ENCODE measurements around the gene MRPL36.
A peak's percentile ranks its signal among the peaks of the same experiment; 100 is the strongest.
"Not testable (repeated sequence)": the region's sequence is repeated elsewhere in the genome, so short reads cannot be mapped to it uniquely, and the experiment has no call there.

The MRPL36 gene

DNA sequence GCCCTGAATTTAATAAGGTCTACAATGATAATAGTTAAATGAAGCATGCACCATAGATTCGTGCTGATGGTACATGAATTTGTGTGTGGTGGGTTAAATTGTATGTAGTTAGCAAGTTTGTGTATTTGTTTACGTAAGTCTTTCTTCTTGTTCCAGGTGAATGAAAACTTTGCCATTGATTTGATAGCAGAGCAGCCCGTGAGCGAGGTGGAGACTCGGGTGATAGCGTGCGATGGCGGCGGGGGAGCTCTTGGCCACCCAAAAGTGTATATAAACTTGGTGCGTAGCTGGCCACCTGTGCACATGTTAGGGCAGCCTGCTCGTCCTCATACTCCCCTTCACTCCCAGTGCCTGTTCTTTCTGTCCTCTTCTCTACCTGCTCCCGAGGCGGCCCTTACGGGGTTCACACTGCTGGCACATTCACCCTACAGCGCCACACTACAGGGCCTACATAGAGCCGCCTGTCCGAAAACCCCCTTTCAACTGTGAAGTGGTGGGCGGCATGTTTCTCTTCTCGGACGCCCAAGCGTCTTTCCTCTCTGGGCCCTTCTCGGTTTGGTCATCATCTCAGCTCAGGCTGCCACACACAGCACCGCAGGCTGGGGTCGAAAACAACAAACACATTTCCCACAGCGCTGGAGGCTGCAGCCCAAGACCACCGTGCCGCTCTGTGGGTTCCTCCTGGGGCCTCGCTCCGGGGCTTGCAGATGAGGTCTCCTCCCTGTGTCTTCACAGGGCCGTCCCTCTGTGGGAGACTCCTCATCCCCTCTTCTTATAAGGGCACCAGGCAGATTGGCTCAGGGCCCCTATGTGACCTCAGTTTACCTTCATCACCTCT lies 14.8 kb upstream of the MRPL36 start:
- DNase-seq, result no peak

- DNase-seq, result no peak
These were observed 11.0 kb upstream of the MRPL36 start for GRCh38 chr5:1810581-1811101.

DNA sequence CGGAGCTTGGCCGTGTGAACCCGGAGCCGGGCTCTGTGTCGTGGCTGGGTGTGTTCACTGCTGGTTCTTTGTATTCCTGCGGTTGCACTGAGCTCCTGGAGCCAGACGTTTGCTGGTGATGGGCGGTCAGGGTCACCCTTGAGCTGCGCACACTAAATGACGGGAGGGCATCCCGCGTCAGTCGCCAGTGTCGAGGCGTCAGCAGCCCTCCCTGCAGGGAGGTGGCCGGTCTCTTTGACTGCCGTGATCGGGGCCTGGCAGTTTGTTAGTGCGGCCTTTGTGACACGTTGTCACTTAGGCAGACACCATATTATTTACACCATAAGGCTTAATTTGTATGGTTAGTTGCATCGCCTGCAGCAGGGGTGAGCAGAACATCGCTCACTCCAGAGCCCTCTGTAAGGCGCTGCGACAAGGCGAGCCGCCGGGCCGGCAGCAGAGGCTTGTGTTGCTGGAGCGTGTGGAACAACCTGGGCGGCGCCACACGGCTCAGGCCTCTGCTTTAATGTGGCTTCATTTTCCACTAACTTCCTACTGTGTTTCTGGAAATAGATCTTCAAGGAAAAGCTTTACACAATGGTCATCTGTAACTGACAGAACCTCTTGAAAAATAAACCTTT lies 9.9 kb upstream of the MRPL36 start:
- no peak for DNase-seq

DNA sequence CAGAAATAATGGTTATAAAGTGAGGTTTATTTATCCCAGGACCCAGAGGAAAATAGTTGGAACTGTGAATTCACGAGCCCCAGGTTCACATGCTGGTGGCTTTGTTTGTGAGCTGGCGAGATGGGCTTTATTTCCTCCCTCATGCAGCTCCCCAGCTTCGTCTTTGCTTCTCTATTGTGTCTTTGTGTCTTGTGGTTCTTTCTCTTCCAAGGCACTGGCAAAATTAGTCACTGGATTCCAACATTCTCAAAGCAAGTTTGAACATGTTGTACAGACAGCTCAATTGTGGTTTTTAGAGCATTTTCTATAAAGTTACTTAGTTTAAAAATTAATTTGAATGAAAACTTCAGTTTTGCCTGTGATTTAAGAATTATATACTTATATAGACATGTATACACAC lies 8.8 kb upstream of the MRPL36 start:
- no peak for DNase-seq

GRCh38 chr5:1807451-1808185 lies 8.0 kb upstream of the MRPL36 start:
- no peak for DNase-seq

GRCh38 chr5:1806974-1807373 lies 7.3 kb upstream of the MRPL36 start:
- no peak for DNase-seq

DNA sequence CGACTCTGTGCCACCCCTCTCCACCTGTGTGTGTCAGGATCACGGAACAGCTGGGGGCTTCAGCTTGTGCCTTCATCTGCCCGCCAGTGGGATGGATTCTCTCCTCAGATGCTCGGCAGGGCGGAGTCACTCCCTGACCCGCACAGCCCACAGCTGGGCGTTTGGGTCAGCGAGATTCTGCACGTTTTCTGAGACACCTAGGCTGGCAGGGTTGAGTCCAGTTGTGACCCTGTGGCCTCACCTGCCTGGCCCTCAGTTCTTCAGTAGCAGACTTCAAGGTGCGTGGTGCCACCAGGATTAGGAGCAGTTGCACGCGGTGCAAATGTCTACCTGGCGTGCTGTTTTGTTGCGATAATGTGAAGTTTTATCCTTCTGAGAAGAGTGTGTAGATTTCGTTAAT lies 6.6 kb upstream of the MRPL36 start:
- no peak for DNase-seq

DNA sequence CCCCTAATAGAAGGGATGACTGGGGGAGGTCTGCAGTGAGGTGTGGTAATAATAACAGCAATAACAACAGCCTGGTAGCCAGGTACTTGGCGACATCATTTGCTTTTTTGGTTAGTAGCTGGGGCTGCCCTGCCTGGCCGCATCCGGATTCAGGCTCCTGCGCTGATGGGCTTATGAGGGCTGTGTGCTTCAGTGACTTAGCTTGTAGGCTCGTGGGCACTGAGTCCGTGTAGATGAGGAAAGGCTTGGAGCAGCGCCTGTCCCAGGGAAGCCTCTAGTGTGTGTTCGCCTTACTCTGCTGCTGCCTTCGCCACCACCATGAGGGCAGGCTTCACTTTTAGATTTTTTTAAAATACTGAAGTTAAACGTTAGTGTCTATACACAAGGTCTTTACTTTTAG lies 6.1 kb upstream of the MRPL36 start:
- DNase-seq, result no peak

DNA sequence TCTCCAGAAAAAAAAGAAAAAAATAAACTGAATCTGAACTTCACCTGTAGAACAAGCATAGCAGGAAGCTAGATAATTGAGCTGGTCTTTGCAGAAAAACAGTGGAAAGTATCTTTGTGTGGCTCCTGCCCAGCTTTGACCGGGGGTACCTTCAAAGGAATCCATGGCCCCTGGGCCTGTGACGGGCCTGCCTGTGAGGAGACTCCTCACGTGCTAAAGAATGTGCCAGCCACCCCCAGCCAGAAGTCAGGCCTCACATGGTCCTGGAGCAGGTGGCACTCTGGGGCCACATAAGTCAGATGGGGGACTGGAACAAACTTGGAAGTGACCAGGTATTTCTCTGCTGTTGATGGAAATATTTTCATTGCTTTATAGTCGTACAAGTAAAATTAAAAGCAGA lies 5.7 kb upstream of the MRPL36 start:
- no peak for DNase-seq

DNA sequence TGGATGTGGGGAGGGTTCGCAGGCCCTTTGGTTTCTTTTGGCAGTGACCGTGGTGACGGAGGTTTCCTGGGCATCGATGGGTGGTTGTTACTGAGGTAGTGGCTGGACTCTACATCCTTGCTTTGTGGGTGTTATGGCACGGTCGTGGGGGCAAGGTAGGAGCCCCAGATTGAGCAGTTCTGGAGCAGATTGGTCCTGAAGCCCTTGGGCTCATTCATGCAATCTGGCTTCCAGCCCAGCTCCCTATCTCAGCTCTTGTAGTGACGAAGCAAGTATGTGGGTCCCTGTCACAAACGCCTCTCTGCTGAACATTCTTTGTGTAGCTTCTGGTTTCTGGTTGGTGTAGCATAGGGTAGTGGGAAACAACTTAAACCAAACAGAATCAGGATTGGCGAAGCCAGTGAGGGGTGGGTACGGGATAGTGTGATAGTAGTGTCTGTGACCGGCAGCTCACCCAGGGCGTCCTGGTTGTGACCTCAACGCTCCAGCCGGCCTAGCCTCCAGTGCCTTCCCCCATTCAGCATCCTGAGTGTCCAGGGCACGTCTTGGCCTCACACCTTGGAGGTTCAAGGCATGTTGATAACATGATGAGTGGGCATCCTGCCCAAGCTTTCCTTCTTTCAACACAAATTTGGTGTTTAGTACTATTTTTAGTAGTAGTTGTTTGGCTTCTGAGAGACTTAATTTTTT lies 4.5 kb upstream of the MRPL36 start:
- DNase-seq, result no peak

DNA sequence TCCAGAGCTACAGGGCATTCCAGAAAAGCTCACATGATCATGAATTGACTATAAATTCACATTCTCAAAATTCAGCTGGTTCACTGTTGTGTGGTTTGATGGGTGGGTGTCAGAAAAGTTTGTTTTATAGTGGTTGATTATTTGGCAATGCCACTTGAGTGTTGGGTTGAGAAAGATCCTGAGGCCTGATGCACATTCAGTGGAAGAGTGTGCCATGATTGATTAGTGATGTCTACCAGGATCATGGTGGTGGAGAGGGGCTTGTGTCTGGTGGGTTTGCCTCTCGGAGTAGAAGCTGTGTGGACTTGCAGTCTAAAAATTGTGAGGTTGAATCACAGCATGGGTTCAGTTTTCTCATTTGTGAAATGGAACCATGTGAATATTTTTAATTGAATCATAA lies 3.6 kb upstream of the MRPL36 start:
- DNase-seq, result no peak

- DNase-seq, result no peak
These were observed 2.3 kb upstream of the MRPL36 start for GRCh38 chr5:1801967-1802295.

GRCh38 chr5:1801222-1801966 lies 1.8 kb upstream of the MRPL36 start, which contains the start of gene NDUFS6:
TSS of gene NDUFS6 (plus strand) at chr5:1801407. CDS start at chr5:1801418, 11 bp downstream.
- DNase-seq, result peak; percentile 50 to 55

DNA sequence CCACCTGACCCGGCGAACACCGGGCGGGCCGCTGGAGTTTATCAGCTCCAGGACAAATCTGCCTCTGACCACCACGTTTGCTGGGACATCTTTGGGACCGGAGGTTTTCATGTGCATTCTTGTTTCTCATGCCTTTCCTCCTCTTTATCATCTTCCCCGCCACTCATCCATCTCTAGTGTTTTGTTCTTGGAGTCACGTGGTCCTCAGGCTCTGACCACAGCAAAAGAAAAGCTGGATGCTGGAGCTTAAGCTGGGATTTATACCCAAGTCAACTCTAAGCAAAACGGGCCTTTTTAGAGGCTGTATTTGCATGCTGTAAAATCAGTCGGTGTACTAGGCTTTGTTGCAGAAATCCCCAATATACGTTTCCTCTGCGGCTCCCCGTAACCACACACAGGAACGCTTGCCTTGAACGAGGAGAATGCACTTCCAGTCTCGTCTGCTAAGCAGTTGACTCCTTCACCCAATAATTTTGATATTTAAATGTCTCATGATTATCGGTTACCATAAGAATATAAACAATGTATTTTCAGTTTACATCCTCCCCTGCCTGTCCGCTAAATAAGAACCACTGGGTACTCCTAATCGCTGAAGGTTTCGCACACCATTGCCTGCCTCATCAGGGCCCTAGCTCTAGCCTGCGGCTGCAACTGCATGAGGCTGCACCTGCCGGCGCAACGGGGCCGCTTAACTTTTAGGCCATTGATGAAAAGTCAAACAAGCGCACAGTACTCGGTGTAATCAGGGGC lies 1.0 kb upstream of the MRPL36 start:
- peak; percentile 28 to 50 for DNase-seq

- DNase-seq, result peak in 1 of 2 experiments; percentile 4
These were observed 481 bp downstream of the MRPL36 start for GRCh38 chr5:1799110-1799601.

DNA sequence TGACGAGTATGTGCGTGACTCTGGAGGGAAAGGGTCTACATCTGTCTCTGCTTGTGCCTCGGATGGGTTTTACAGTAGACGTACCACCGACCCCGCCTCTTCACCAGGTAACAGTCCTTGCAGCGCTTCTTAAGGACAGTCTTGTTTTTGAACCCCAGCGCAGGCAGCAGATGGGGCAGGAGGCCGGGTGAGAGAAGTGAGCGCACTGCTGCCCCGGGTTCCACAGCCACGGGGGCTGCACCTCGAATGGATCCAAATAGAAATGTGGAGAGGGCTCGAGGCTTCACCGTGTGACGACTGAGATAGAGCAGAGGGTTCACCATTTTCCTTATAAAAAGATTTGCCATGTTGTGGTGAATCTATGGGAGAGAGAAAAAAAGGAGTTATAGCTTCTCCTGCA lies 1.0 kb downstream of the MRPL36 start:
- not testable (repeated sequence) for DNase-seq

DNA sequence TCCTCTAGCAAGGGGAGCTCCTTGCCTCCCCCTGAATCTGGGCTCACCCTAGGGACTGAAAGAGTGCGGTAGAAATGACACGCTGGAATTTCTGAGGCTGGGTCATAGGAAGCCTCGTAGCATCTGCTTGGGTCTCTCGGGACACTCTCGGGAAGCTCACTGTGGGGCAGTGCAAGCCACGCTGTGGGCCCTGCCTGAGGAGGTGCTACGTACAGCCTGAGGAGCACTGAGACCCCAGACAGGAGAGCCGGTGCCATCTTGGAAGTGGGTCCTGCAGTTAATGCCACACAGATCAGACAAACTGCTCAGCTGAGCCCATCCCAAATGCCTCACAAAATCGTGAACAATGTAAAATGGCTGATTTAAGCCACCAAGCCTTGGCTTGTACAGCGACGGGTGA lies 1.8 kb downstream of the MRPL36 start:
- no peak for DNase-seq

- DNase-seq, result no peak
These were observed 2.4 kb downstream of the MRPL36 start for GRCh38 chr5:1797103-1797800.

- no peak for DNase-seq
These were observed 3.1 kb downstream of the MRPL36 start for GRCh38 chr5:1796371-1797102.

DNA sequence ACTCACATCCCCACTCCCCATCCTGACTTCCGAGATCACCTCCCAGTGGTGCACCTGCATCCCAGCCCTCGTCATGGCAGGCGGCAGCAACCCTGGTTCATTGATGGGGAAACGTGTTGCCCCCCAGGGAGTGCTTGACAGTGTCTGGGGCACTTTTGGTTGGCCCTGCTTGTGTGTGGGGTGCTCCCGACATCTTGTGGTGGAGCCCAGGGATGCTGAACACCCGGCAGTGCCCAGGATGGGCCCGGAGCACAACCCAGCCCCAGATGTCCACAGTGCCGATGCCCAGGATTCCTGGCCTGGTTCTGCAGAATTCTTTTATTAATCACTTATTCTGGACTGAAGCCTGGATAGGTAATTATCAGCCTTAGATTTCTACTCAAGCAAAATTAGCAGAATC lies 3.7 kb downstream of the MRPL36 start:
- no peak for DNase-seq
